Urothelium cell line (cell line): ENCODE measurements around the gene SPATA18.
"Not testable (repeated sequence)": the region's sequence is repeated elsewhere in the genome, so short reads cannot be mapped to it uniquely, and the experiment has no call there.

Experiments used
- DNase-seq: peaks from one replicate; pipeline ENCODE4 v3.0.0; 2011; ENCODE audit warnings: low spot score, mixed read lengths
- FAIRE-seq: peaks from 2 replicates; lab custom pipeline; 2011; peaks lifted over from hg19 to GRCh38; lab: Jason Lieb, UNC

The SPATA18 gene

DNA sequence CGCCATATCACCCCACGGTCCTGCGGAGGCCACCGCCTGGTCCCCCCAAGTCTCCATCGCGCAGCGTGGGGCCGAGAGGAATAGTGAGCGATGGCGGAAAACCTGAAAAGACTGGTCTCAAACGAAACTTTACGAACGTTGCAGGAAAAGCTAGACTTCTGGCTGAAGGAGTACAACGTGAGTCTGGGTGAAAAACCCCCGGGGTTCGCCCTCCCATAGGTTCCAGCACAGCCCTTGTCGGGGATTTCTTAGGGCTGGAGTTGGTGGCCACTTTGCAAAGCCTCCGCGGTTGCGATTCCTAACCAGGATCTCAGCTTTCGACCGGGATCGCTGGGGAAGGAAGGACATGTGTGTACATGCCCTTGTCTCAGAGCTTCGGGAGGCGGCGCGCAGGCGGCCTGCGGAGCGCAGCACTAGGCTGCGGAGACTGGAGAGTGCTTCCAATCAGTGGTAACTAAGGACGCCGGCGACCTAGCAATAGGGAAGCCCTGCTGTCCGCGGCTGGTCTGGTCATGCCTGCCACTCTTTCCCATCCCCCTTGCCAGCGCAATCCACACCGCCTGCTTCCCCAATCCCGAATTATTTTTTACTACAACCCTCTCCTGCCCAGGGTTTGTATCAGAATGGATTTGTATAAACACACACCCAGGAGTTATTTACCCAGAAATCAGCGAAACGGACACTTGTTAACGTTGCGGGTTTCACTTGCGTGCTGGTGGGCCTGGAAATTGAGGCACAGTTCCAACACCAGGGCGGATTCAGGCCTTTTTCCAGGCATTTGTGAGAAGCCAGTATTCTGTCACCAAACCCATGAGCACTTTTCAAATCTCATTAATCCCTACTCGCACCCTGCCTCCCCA is 741 bp downstream of the SPATA18 start:
- FAIRE-seq (no peak), DNase-seq (no peak)

DNA sequence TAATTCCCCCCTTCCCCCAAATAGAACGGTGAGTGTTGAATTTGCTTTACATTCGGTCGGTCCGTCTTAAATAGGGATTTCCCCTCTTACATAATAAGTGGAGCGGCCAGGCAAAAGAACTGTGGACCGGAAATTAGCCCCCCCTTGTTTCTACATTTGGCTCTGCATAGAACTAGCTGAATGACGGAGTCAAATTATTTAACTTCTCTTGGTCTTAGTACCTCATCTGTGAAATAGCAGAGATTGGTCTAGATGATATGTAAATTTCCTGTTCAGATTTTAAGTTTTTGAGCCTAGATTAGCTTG is 1.3 kb downstream of the SPATA18 start:
- DNase-seq: no peak
- no peak for FAIRE-seq

DNA sequence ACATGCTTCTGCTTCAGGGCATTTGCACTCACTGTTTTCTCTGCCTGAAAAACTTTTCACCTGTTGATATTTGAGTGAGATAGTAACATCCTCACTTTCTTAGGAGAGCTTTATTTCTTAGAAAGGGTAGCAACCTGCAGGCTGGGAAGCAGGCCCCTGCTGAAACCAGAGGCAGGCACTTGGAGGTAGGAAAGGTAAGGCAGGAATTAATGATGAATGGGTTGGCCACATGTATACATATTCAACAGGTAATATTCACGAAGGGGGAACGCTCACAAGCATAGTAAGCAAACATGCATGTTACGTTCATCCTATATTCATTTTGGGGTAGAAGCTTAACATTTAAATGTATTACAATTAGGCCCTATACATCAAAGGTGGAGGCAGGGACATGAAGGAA is 3.1 kb downstream of the SPATA18 start:
- no peak for FAIRE-seq
- no peak for DNase-seq

DNA sequence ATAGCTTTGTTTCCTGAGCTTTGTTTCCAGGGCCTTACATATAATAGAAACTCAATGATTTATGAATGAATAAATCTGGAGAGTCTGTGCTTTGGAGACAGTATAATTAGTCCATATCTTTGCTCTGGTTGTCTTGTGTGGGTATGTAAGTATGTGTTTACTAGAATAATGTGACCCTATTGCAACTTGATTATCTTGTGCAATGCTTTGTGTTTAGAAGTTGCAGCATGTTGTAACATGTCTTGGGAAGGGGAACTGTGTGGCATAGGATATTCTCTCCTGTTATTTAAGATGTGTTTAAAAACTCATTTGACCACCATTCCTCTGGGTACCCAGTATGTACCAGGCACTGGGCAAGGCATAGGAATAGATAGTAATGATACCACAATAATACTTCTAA is 6.1 kb downstream of the SPATA18 start:
- DNase-seq: no peak
- no peak for FAIRE-seq

DNA sequence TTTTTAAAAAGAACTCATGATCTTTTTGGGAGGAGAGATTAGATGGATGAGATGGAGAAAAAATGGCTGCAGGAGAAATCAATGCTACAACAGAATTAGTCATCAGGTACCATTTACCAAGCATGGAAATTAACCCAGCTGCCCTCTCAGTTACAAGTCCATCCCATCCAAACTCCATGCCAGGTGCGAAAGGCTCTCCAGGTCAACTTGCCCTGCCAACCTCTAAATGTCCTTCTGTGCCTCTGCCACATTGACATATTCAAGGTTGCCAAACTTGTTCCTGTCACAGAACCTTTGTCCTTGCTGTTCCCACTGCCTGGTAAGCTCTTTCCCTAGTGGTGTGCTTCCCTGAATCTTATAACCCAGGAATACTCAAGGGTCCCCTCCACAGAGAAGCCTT is 7.2 kb downstream of the SPATA18 start:
- FAIRE-seq: no peak
- no peak for DNase-seq

DNA sequence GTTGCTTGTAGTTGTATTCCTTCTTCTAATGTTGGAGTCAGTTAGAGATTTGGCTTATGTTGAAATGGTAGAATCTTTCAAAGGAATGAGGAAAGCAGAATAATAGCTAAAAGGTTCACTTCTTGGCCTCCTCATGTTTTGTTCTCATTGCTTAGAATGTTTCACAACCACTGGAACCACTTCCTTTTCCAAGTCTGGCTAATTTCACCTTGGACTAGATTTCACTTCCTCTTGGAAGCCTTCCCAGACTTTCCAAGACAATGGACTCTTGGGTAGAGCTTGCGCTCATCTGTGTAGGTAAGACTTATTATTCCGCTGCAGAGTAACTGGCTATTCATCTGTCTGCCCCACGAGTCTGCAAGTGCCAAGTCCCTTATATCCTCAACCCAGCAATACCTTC is 8.3 kb downstream of the SPATA18 start:
- FAIRE-seq (no peak), DNase-seq (peak; percentile 38)

DNA sequence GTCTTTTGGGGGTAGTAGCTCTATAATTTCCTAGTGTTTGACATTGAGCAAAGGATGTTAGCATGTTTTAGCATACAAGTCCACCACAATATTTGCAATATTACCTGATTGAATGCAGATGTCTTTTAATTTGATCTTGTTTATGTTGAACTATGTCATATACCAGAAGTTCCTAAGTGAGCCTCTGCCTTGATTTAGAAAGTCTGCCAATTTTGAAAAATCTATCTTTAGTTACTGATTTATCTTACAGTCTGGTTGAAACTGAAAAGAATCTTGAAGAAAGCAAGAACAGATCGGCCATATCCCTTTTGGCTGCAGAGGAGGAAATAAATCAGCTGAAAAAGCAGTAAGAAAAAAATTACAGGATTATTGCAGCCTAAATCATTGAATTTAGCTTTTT is 18.5 kb downstream of the SPATA18 start:
- DNase-seq: no peak
- no peak for FAIRE-seq

DNA sequence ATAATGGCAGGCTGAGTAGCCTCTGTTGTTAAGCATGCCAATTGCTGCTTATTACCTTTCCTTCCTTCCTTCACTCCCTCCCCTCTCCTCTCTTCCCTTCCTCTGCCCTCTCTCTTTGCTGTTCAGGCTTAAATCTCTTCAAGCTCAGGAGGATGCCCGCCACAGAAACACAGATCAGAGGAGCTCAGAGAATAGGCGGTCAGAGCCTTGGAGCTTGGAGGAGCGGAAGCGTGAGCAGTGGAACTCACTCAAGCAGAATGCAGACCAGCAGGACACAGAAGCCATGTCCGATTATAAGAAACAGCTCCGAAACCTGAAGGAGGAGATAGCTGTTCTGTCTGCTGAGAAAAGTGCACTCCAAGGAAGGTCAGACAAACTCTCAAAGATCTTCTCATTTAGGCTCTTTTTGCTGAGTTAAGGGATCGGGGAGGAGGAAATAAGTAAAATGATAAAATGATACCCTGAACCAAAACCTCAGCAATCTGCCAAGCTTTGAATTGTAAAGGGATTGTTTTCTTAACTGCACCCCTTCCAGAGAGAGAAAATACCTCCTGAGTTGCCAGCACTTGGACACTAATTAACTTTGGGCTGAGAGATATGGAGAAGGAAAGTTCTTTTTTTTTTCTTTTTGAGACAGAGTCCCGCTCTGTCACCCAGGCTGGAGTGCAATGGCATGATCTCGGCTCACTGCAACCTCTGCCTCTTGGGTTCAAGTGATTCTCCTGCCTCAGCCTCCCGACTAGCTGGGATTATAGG is 20.9 kb downstream of the SPATA18 start:
- no peak for FAIRE-seq
- no peak for DNase-seq

DNA sequence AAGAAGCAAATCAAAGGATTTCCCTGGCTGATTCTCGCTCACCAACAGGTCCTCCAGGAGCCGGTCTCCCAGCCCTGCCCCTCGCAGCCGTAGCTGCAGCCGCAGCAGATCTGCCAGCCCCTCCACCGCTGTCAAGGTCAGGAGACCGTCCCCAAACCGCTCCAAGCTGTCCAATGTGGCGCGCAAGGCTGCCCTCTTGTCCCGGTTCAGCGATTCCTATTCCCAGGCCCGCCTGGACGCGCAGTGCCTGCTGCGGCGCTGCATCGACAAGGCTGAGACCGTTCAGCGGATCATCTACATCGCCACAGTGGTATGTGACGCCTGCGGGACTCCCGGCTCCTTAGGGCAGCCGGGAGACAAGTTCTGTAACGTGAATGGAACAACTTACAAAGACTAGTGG is 25.6 kb downstream of the SPATA18 start:
- FAIRE-seq: no peak

DNA sequence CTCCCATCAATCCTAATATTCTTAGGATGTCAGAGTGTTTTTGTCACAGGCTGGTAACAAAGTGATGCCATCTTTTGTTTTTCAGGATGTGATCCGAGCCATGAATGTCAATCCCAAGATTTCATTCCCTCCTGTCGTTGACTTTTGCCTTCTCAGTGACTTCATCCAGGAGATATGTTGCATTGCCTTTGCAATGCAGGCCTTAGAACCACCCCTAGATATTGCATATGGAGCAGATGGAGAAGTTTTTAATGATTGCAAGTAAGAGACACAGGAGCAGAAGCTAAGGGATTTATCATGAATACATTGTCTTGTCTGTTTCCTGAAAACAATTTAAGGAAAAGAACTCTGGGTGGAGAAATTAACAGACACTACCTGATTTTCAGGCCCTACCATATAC is 28.6 kb downstream of the SPATA18 start:
- no peak for DNase-seq
- FAIRE-seq: no peak

More for the DNA sequence above, 25.6 kb downstream of the SPATA18 start:
- no peak for DNase-seq

DNA sequence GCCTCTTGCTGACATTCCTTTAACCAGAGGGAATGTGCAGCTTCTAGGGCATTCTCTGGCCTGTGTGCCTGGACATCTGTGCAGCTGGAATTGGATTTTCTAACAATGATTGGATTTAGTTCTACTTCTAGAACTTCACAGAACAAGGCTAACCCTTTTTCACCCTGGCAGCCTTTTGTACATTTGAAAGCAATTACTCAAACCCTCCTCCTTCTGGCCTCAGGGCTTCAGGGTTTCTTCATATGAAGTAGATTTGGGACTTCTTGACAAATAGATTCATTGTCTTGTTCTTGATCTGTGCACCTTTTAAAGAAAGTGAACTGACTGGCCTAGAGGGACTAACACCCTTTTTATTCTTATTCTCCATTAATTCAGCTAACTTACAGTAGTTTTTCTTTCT is 30.1 kb downstream of the SPATA18 start:
- FAIRE-seq (no peak), DNase-seq (no peak)

DNA sequence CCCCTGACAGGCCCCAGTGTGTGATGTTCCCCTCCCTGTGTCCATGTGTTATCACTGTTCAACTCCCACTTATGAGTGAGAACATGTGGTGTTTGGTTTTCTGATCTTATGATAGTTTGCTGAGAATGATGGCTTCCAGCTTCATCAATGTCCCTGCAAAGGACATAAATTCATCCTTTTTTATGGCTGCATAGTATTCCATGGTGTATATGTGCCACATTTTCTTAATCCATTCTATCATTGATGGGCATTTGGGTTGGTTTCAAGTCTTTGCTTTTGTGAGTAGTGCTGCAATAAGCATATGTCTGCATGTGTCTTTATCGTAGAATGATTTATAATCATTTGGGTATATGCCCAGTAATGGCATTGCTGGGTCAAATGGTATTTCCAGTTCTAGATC is 35.3 kb downstream of the SPATA18 start:
- FAIRE-seq, DNase-seq: not testable (repeated sequence)

DNA sequence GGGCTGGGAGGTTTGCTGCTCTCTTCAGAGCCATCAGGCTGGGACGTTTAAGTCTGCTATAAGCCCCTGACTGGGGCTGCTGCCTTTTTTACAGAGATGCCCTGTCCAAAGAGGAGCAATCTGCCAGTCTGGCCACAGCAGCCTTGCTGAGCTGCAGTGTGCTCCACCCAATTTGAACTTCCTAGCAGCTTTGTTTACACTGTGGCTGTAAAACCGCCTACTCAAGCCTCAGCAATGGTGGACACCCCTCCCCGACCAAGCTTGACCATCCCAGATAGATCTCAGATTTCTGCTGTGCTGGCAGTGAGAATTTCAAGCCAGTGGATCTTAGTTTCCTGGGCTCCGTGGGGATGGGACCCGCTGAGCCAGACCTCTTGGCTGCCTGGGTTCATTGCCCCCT is 40.7 kb downstream of the SPATA18 start:
- FAIRE-seq: no peak
- no peak for DNase-seq

DNA sequence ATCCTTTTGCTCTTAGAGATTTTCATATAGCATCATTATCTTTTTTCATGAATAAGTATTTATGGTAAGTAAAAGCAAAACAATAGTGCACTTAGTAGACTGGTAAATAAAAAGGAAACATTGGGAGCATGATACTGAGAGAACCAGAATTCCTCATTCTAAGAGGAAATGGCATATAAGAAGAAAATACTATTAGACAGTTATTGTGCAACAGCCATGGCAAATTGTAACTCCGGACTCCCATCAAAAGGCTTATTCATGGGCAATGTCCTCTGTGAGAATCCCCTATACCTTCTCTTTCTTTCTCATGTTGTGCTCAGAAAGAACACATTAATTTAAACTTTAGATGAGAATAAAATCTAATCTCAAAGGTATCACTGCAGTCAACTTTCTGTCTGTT is 42.4 kb downstream of the SPATA18 start:
- FAIRE-seq (no peak), DNase-seq (no peak)

DNA sequence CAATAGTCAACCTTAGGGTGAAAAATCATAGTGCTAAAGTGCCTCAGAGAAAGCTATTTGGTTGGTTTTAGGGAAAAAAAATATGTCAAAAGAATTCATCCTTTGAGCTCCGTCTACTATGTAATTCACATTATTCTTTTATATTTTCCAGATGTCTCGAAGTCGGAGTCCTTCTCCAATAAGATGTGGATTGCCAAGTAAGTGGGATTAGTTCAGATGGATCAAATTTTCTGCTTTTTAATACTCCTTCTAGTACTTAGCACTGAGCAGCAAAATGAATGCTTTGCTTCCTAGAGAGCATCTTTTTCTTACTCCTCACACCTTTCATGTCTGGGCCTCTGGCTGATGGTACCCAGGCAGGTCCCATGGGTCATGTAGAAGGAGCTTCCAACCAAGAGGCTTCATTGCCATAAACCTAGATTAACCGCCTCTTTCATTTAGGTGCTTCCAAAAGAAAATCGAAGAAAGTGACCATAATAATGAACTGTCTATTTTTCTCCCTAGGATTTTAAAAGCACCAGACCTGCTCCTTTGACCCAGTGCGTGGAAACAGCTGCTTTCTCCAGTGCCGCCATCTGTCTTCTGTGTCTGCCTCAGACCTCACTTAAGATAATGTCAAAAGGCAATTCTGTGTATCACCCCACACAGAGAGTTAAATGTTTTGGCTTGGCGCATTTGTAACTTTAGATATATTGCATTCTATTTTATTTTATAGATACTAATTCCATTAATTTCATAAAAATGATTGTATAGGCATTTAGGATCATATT is 43.5 kb downstream of the SPATA18 start:
- FAIRE-seq: no peak
- no peak for DNase-seq

DNA sequence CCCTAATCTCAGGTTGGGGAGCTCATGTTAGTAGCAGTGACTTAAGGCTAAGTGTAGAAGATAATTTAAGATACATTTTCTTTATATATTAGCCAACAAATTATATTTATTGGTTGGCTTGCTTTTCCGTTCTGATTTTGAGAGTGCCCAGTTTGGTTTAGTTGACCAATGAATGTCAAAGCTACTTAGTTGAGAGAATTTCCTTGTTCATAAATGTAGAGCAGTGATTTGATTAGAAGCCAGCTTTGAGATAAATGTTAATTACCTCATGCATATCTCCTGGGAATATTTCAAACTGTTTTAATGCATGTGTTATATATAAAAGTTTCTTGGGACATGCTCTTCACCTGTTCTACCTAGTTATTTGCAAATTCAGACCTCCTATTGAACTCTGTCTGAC is 44.3 kb downstream of the SPATA18 start:
- DNase-seq: no peak
- FAIRE-seq: no peak

DNA sequence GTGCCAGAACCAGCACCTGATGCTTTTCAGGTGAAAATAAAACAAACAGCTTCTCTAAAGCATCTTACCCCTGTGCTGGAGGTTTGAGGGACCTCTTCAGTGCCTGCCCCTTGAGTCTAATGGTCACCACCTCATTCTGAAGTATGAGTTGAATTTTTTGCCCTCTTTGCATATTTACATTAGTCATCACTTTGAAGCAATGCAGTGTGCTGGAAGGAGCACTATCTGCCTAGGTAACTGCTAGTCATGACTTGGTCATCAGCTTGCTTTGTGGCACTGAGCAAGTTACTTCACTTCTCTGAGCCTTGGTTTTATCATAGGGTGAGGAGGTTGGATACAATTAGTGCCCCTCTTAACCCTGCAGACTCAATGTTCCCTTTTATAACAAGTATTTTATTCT is 44.9 kb downstream of the SPATA18 start:
- no peak for FAIRE-seq

DNA sequence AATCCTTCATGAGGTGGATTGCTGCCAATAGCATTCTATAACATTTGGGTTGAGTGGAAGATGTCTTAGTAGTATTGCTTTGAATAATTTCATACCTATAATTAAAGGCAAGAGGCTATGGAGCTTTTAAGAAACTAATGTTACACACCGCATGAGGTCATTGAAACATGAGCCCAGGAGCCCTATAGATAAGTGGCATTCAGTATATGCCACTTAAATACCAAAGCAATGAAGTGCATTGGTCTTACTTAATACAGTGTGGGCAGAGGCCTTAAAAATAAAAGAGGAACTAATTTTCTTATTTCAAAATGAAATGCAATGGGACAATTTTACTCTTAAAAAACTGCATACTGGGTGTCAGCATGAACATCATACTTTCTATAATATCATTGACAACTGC is 47.5 kb downstream of the SPATA18 start:
- FAIRE-seq (no peak), DNase-seq (no peak)

More for the DNA sequence above, 44.9 kb downstream of the SPATA18 start:
- no peak for DNase-seq

DNA sequence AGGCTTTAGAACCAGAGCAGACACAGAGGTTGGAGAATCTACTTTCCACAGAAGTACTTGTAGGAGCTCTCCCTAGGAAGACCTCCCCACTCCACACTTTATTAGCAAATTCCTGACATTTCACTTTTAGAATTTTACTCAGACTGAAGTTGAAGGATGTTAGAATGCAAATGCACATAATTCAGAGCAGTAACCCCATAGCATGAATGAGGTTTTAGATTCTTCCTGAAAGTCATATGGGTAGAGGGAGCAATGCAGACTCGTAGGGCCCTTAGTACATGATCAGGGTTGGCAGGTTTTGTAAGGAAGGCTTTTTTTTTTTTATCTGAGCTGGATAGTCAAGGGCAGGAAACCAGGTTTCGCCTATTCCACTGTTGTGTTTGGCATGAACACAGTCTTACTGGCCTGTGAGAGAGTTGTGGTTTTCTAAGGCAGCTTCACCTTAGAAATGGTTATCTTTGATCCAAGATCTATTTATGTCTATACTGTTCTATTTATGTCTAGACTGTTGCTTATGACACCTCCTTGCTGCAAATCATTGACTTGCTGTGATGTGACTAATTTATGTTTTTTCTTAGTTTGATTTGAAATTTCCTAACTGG is 48.9 kb downstream of the SPATA18 start:
- DNase-seq (peak; percentile 14), FAIRE-seq (no peak)

DNA sequence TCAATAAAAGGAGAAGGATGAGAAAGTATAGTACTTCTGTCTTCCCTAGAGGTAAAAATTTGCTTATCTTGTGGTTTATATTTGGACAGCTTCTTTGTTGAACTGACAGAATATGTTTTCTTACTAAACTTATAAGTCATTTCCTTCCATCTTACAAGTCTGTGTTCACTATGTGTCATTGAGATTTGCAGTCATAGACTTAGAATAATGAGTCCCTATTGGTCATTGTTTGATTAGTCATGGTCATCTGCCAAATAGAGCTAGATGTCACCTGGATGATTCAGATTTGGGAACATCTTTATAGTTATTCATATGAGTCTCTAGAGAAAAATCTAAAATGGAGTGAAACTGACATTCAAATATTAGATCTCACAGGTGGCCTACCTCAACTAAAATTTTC is 51.5 kb downstream of the SPATA18 start:
- peak; percentile 16 for DNase-seq
- FAIRE-seq: peak; percentile 53

DNA sequence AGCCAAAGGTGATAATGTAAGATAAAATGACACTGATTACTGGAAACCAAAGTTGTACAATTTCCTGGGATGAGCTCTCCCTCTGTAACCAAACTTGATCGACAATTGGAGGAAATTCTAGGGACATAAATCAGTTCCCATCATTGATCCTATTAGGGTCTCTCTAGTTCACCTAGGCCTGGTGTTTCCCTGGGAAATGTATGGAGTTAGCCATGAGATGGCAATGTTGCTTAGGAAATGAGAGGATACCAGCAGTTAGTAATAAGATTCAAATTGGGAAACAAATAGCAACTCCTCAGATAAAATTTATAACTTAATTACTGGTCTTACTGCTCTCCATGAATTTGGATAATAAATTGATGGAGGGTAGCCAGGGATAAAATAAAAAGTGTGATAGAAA is 52.2 kb downstream of the SPATA18 start:
- no peak for DNase-seq
- no peak for FAIRE-seq
